Fibroblast of lung (primary cell): Measurements from ENCODE around the gene JUNB. TPM values are rescaled to one million over a fixed set of nuclear protein-coding genes. Genes with fewer than 3 reads are reported as not detected.

Source experiments
- DNase-seq, 2 donors: peaks; one replicate each; pipeline versions ENCODE4 v3.0.0 to v3.0.0-alpha.2; 2010; ENCODE audit warnings: low read depth in 2 of 2
- H2AFZ ChIP-seq: 2 replicates; pipeline ENCODE4 v1.5.1; 2012; ENCODE audit warnings: low read length, control low read depth, inconsistent platforms
- H3K27ac ChIP-seq: 2 replicates; pipeline ENCODE4 v1.5.1; 2011; ENCODE audit warnings: low read length, control low read depth; ENCODE audit not compliant: insufficient read depth
- H3K27me3 ChIP-seq: 2 replicates; pipeline ENCODE4 v1.5.1; 2011; ENCODE audit warnings: mild to moderate bottlenecking, low read length; ENCODE audit not compliant: control insufficient read depth, insufficient read depth
- H3K36me3 ChIP-seq: 2 replicates; pipeline ENCODE4 v1.5.1; 2011; ENCODE audit warnings: low read length; ENCODE audit not compliant: control insufficient read depth, insufficient read depth
- H3K4me1 ChIP-seq: 2 replicates; pipeline ENCODE4 v1.5.1; 2011; ENCODE audit warnings: low read length; ENCODE audit not compliant: control insufficient read depth, insufficient read depth; ENCODE audit errors: extremely low read depth
- H3K4me2 ChIP-seq: 2 replicates; pipeline ENCODE4 v1.5.1; 2011; ENCODE audit warnings: low read length, control low read depth; ENCODE audit not compliant: insufficient read depth; ENCODE audit errors: extremely low read depth
- H3K4me3 ChIP-seq, 4 experiments: fragments of 200-600 bp in 1 of 4; sonication (generic) in 1 of 4; replicated peaks in 1 of 4; 2 replicates each; pipeline ENCODE4 v1.5.1; 2011 to 2016; ENCODE audit warnings: low read length in 4 of 4, low read depth in 3 of 4, mild to moderate bottlenecking in 3 of 4, control low read depth in 2 of 4, inconsistent platforms in 1 of 4, mixed read lengths in 1 of 4; ENCODE audit not compliant: insufficient read depth in 1 of 4; ENCODE audit errors: control extremely low read depth in 1 of 4
- H3K79me2 ChIP-seq: 2 replicates; pipeline ENCODE4 v1.5.1; 2012; ENCODE audit warnings: mild to moderate bottlenecking, low read length, inconsistent platforms; ENCODE audit not compliant: control insufficient read depth, insufficient read depth
- H3K9ac ChIP-seq: 2 replicates; pipeline ENCODE4 v1.5.1; 2011; ENCODE audit warnings: mild to moderate bottlenecking, low read length, control low read depth; ENCODE audit not compliant: insufficient read depth
- H3K9me3 ChIP-seq: 2 replicates; pipeline ENCODE4 v1.5.1; 2012; ENCODE audit warnings: low read depth, low read length; ENCODE audit not compliant: control insufficient read depth, insufficient read depth
- H4K20me1 ChIP-seq: 2 replicates; pipeline ENCODE4 v1.5.1; 2011; ENCODE audit warnings: low read length; ENCODE audit not compliant: control insufficient read depth, insufficient read depth; ENCODE audit errors: extremely low read depth
- EZH2 ChIP-seq: IDR thresholded peaks from 2 replicates; pipeline ENCODE4 v1.5.1; 2012; ENCODE audit warnings: low read length, control low read depth, mild to moderate bottlenecking; ENCODE audit errors: missing control alignments
- polyA plus RNA-seq, 2 donors: library from polyadenylated mRNA; depleted of rRNA in 1 of 2; stranded (reverse) in 1 of 2; unstranded in 1 of 2; fragments of >200 nt; gene quantifications; 2 replicates each; pipeline ENCODE4 v1.2.1, GENCODE V29; 2011 to 2012; ENCODE audit warnings: missing spikeins in 1 of 2
- total RNA-seq: library from RNA; depleted of rRNA; stranded (reverse); fragments of >200 nt; gene quantifications from 2 replicates; pipeline ENCODE4 v1.2.1, GENCODE V29; 2014
- TF ChIP-seq, protein P1 (sequence below), 2 donors: IDR thresholded peaks in 1 of 2; conservative IDR thresholded peaks in 1 of 2; 1 replicate in 1 of 2; 2 replicates in 1 of 2; pipeline ENCODE4 v1.5.1; 2011 to 2012; ENCODE audit warnings: low read length in 2 of 2, control low read depth in 1 of 2, inconsistent platforms in 1 of 2, low read depth in 1 of 2, mild to moderate bottlenecking in 1 of 2

The JUNB gene
- total and polyA plus RNA-seq, 2 donors (not counting 1 experiment from before 2014, with no cell fraction given) = 20.2 to 108 TPM

DNA sequence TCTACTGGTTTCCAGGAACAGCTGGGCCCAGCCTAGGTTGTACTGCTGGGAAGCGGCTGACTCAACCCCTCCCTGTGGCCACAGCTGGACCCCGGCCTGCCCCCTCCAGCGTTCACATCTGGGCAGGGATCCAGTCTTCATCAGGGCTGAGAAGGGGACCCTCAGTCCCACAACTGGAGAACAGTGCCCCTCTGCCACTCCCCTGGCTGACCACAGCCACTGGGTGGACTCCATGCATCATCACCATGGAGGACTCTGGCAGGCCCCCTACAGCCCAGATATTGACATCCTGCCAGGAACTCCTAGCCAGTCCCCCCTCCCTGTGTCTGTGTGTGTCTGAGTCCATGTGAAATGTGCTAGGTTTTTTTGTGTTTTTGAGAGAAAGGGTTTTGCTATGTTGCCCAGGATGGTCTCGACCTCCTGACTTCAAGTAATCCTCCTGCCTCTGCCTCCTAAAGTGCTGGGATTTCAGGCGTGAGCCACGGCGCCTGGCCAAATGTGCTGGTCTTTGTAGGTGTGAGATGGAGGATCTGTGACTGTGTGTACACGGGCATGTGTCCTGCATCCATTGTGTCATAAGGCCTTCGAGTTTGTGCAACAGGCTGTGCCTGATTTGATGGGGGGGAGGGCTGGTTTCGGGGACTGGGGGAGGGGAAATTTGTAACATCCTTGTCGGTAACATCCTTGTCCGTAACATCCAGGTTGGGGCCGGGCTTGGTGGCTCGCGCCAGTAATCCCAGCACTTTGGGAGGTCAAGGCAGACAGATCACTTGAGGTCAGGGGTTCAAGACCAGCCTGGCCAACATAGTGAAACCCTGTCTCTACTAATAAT, 11.9 kb upstream of the JUNB start:
- Histone ChIP-seq H3K27me3 (no peaks in the 10 kb centered on the region), H3K4me3 (peak overlapping the region in 3 of 4 experiments; percentile 52 to 70 (median 59)), H3K36me3 (no peaks in the 10 kb centered on the region), H3K4me1 (peaks cover 46% of the 10 kb centered on the region), H3K79me2 (no peaks in the 10 kb centered on the region), H3K4me2 (peak overlapping the region; percentile 96), H3K27ac (peak overlapping the region; percentile 94), H2AFZ (no peak overlapping the region), H3K9ac (peak overlapping the region; percentile 87), H3K9me3 (no peaks in the 10 kb centered on the region), H4K20me1 (no peaks in the 10 kb centered on the region)
- no peak for TF ChIP-seq EZH2
- TF ChIP-seq, protein P1, sequence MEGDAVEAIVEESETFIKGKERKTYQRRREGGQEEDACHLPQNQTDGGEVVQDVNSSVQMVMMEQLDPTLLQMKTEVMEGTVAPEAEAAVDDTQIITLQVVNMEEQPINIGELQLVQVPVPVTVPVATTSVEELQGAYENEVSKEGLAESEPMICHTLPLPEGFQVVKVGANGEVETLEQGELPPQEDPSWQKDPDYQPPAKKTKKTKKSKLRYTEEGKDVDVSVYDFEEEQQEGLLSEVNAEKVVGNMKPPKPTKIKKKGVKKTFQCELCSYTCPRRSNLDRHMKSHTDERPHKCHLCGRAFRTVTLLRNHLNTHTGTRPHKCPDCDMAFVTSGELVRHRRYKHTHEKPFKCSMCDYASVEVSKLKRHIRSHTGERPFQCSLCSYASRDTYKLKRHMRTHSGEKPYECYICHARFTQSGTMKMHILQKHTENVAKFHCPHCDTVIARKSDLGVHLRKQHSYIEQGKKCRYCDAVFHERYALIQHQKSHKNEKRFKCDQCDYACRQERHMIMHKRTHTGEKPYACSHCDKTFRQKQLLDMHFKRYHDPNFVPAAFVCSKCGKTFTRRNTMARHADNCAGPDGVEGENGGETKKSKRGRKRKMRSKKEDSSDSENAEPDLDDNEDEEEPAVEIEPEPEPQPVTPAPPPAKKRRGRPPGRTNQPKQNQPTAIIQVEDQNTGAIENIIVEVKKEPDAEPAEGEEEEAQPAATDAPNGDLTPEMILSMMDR (conservative IDR thresholded peaks at IDR 0.05 in 1 of 2, IDR thresholded peaks at IDR 0.05 in 1 of 2; ENCODE audit: low read depth in 1 of 2, low read length in 2 of 2) = no peak
- DNase-seq = peak; percentile 85 to 93

DNA sequence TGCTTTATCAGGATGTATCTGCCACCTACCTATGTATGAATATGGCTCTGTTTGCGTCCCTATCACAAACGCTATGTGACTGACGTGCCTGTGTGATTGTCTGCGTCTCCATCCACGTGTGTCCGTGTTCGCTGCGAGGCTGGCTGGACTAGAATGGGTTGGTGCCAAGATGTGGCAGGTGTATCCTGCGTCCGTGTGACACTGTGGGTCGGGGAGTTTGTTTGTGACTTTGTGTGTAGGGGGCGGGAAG, 9.2 kb upstream of the JUNB start:
- H4K20me1 ChIP-seq = no peaks in the 10 kb centered on the region
- DNase-seq = no peak
- peak overlapping the region; percentile 76 for H3K9ac ChIP-seq
- peak overlapping the region; percentile 33 to 57 (median 46) for H3K4me3 ChIP-seq
- H3K27me3 ChIP-seq = no peaks in the 10 kb centered on the region
- no peaks in the 10 kb centered on the region for H3K79me2 ChIP-seq
- H2AFZ ChIP-seq = peak overlapping the region; percentile 75
- no peaks in the 10 kb centered on the region for H3K9me3 ChIP-seq
- TF ChIP-seq, protein P1 (conservative IDR thresholded peaks at IDR 0.05 in 1 of 2, IDR thresholded peaks at IDR 0.05 in 1 of 2; ENCODE audit: low read depth in 1 of 2, low read length in 2 of 2) = no peak
- TF ChIP-seq EZH2 = no peak
- no peaks in the 10 kb centered on the region for H3K36me3 ChIP-seq
- H3K4me1 ChIP-seq = peaks cover 48% of the 10 kb centered on the region
- peak overlapping the region; percentile 94 for H3K4me2 ChIP-seq
- peak overlapping the region; percentile 88 for H3K27ac ChIP-seq

DNA sequence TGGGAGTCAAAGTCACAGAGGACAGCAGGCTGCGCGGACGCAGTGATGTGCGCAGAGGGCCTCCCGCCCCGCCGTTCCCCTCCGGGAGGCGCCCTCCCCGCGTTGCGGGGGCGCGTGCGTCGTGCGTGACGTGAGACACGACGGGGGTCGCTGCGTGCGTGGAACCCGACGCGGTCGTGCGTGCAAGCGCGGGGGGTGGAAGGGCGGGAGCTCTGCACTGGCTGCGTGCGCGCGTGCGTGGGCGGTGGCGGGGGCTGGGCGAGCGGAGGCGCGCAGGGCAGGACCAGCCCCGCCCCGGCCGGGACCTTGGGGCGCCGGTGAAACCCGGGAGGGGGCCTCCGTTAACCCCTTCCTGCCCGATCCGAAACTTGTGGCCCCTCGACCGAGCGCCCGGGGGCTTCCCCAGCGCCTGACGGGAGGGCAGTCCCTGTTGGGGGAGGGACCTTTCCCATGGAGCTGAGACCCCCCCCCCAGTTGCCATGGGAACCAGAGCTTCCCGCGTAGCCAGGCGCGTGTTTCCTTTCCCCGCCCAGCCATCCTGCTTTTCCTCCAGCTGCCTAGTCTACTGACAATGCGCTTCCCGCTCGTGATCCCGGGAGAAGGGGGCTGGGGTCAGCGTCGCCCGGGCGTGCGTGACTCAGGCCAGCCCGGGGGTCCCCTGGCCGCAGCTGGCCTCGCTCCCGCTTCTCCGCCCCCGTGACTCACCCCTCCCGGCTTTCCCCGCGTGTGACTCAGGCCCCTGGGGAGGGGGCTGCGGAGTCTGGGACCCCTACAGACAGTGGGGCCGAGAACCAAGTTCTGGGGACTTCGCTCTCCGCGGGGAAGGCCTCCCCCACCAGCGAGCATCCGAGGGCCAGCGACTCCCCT, 8.6 kb upstream of the JUNB start:
- H3K27me3 ChIP-seq = no peaks in the 10 kb centered on the region
- peak overlapping the region; percentile 75 for H2AFZ ChIP-seq
- no peaks in the 10 kb centered on the region for H4K20me1 ChIP-seq
- H3K4me1 ChIP-seq = peaks cover 45% of the 10 kb centered on the region
- DNase-seq = peak; percentile 83 to 85
- H3K9ac ChIP-seq = peak overlapping the region; percentile 76
- no peaks in the 10 kb centered on the region for H3K9me3 ChIP-seq
- peak overlapping the region; percentile 94 for H3K4me2 ChIP-seq
- TF ChIP-seq EZH2 = no peak
- TF ChIP-seq, protein P1 (conservative IDR thresholded peaks at IDR 0.05 in 1 of 2, IDR thresholded peaks at IDR 0.05 in 1 of 2; ENCODE audit: low read depth in 1 of 2, low read length in 2 of 2) = no peak
- peak overlapping the region; percentile 88 for H3K27ac ChIP-seq
- peak overlapping the region; percentile 39 to 57 (median 46) for H3K4me3 ChIP-seq
- H3K36me3 ChIP-seq = no peaks in the 10 kb centered on the region
- H3K79me2 ChIP-seq = no peaks in the 10 kb centered on the region
